Vagina (tissue), 2 donors: ENCODE data around the gene NCOA3. TPM values are rescaled to one million over a fixed set of nuclear protein-coding genes. Genes with fewer than 3 reads are reported as not detected.

Experiments used
- DNase-seq, 2 donors: peaks; one replicate each; pipeline ENCODE4 v3.0.0-alpha.2; 2017; ENCODE audit errors: extremely low spot score in 2 of 2
- H3K27ac ChIP-seq: fragments of 200-600 bp; sonication (generic); one replicate; pipeline ENCODE4 v1.5.1; 2019
- H3K27me3 ChIP-seq: fragments of 200-600 bp; sonication (generic); one replicate; pipeline ENCODE4 v1.5.1; 2019
- H3K36me3 ChIP-seq, 2 donors: fragments of 200-600 bp; sonication (generic); one replicate each; pipeline ENCODE4 v1.5.1; 2017 to 2019
- H3K4me1 ChIP-seq: fragments of 200-600 bp; sonication (generic); one replicate; pipeline ENCODE4 v1.5.1; 2019
- H3K4me3 ChIP-seq, 2 donors: fragments of 200-600 bp; sonication (generic); 1 replicate in 1 of 2; 2 replicates in 1 of 2; pipeline ENCODE4 v1.5.1; 2016 to 2019
- H3K9me3 ChIP-seq: fragments of 200-600 bp; sonication (generic); one replicate; pipeline ENCODE4 v1.5.1; 2019
- CTCF ChIP-seq, 3 experiments: fragments of 450-650 bp in 2 of 3; fragments of 200-600 bp in 1 of 3; sonication (generic) in 1 of 3; IDR thresholded peaks; one replicate each; pipeline ENCODE4 v1.5.1; 2017 to 2019; ENCODE audit warnings: antibody characterized with exemption in 3 of 3, mild to moderate bottlenecking in 2 of 3, moderate library complexity in 2 of 3
- POLR2A ChIP-seq, 2 donors: fragments of 450-650 bp; IDR thresholded peaks; one replicate each; pipeline ENCODE4 v1.6.1; 2017; ENCODE audit warnings: antibody characterized with exemption in 2 of 2, mild to moderate bottlenecking in 2 of 2, moderate library complexity in 2 of 2
- POLR2AphosphoS5 ChIP-seq, 2 donors: sonication (generic); formaldehyde crosslinking; IDR thresholded peaks; one replicate each; pipeline ENCODE4 v1.9.0; 2017; ENCODE audit warnings: antibody characterized with exemption in 2 of 2, mild to moderate bottlenecking in 2 of 2, low read depth in 1 of 2; ENCODE audit not compliant: insufficient read depth in 1 of 2
- intact Hi-C: fragments of 100-400 bp; cut with DNase I; formaldehyde crosslinking; loops from one replicate; pipeline ENCODE4 v1.15.1; 2023
- total RNA-seq: library from RNA; depleted of rRNA; stranded (reverse); fragments of >200 nt; gene quantifications from one replicate; pipeline ENCODE4 v1.2.3, GENCODE V29; 2016

The NCOA3 gene
- total RNA-seq, 1 donor from 2014 or later: 47.1 TPM

- Histone ChIP-seq H3K4me3 (no peak overlapping the region), H3K36me3 (peaks cover 0 to 28% of the 10 kb centered on the region in 2 donors), H3K27me3 (no peaks in the 10 kb centered on the region), H3K9me3 (no peaks in the 10 kb centered on the region), H3K27ac (no peak overlapping the region), H3K4me1 (peaks cover 11% of the 10 kb centered on the region)
- DNase-seq: no peak
- TF ChIP-seq POLR2A (IDR thresholded peaks at IDR 0.05) (no peak), POLR2AphosphoS5 (IDR thresholded peaks at IDR 0.05; ENCODE audit: insufficient read depth in 1 of 2, low read depth in 1 of 2) (no peak), CTCF (IDR thresholded peaks at IDR 0.05) (no peak)
- intact Hi-C loops: no loop called here
These were observed 167.8 kb downstream of the NCOA3 start for GRCh38 chr20:47669489-47669888.

GRCh38 chr20:47669927-47670890 is 168.5 kb downstream of the NCOA3 start:
- H3K9me3 ChIP-seq: no peaks in the 10 kb centered on the region
- H3K4me1 ChIP-seq: peaks cover 8% of the 10 kb centered on the region
- no peak for TF ChIP-seq POLR2AphosphoS5 (IDR thresholded peaks at IDR 0.05; ENCODE audit: insufficient read depth in 1 of 2, low read depth in 1 of 2)
- TF ChIP-seq POLR2A (IDR thresholded peaks at IDR 0.05): no peak
- no peak for TF ChIP-seq CTCF (IDR thresholded peaks at IDR 0.05)
- peaks cover 0 to 32% of the 10 kb centered on the region in 2 donors for H3K36me3 ChIP-seq
- no peaks in the 10 kb centered on the region for H3K27me3 ChIP-seq
- intact Hi-C loops: no loop called here
- no peak overlapping the region for H3K27ac ChIP-seq
- no peak for DNase-seq
- no peak overlapping the region for H3K4me3 ChIP-seq

GRCh38 chr20:47670913-47671312 is 169.2 kb downstream of the NCOA3 start:
- no peaks in the 10 kb centered on the region for H3K9me3 ChIP-seq
- peaks cover under 1% of the 10 kb centered on the region for H3K4me1 ChIP-seq
- intact Hi-C loops: no loop called here
- no peak overlapping the region for H3K4me3 ChIP-seq
- TF ChIP-seq POLR2AphosphoS5 (IDR thresholded peaks at IDR 0.05; ENCODE audit: insufficient read depth in 1 of 2, low read depth in 1 of 2) (no peak), CTCF (IDR thresholded peaks at IDR 0.05) (no peak), POLR2A (IDR thresholded peaks at IDR 0.05) (no peak)
- DNase-seq: no peak
- no peak overlapping the region for H3K27ac ChIP-seq
- no peaks in the 10 kb centered on the region for H3K27me3 ChIP-seq
- peaks cover 0 to 27% of the 10 kb centered on the region in 2 donors for H3K36me3 ChIP-seq

- intact Hi-C loops: no loop called here
- Histone ChIP-seq H3K27me3 (no peaks in the 10 kb centered on the region), H3K4me3 (no peak overlapping the region), H3K4me1 (no peaks in the 10 kb centered on the region), H3K36me3 (peaks cover 0 to 28% of the 10 kb centered on the region in 2 donors), H3K9me3 (no peaks in the 10 kb centered on the region), H3K27ac (no peak overlapping the region)
- DNase-seq: no peak
- no peak for TF ChIP-seq CTCF (IDR thresholded peaks at IDR 0.05)
- no peak for TF ChIP-seq POLR2AphosphoS5 (IDR thresholded peaks at IDR 0.05; ENCODE audit: insufficient read depth in 1 of 2, low read depth in 1 of 2)
- no peak for TF ChIP-seq POLR2A (IDR thresholded peaks at IDR 0.05)
These were observed 170.5 kb downstream of the NCOA3 start for GRCh38 chr20:47672166-47672565.
